GM21528 (cell line): Measurements from ENCODE around the gene SLC8A1.

ENCODE experiments used
- ATAC-seq: cut with Tn5 transposase; IDR thresholded peaks from one replicate; pipeline ENCODE4 v1.9.1; 2021; ENCODE audit warnings: mild to moderate bottlenecking, moderate library complexity; ENCODE audit not compliant: unreplicated experiment, low FRiP score

The SLC8A1 gene

GRCh38 chr2:40463112-40463511 lies 11.2 kb upstream of the SLC8A1 start:
- ATAC-seq, result no peak

- ATAC-seq, result no peak
Observed at GRCh38 chr2:40458271-40458794, 6.4 kb upstream of the SLC8A1 start.

- no peak for ATAC-seq
Observed at GRCh38 chr2:40457837-40458236, 5.9 kb upstream of the SLC8A1 start.

GRCh38 chr2:40457366-40457765 lies 5.5 kb upstream of the SLC8A1 start:
- ATAC-seq, result no peak

GRCh38 chr2:40456926-40457325 lies 5.0 kb upstream of the SLC8A1 start:
- ATAC-seq, result no peak

- no peak for ATAC-seq
Observed at GRCh38 chr2:40455661-40456060, 3.8 kb upstream of the SLC8A1 start.

- ATAC-seq, result no peak
Observed at GRCh38 chr2:40454321-40454720, 2.4 kb upstream of the SLC8A1 start.

GRCh38 chr2:40452786-40453185 lies 896 bp upstream of the SLC8A1 start:
- ATAC-seq, result no peak

- ATAC-seq, result no peak
Observed at GRCh38 chr2:40450796-40451430, 977 bp downstream of the SLC8A1 start.

GRCh38 chr2:40450066-40450795 lies 1.7 kb downstream of the SLC8A1 start:
- ATAC-seq, result no peak

- ATAC-seq, result no peak
Observed at GRCh38 chr2:40448476-40449079, 3.3 kb downstream of the SLC8A1 start.

- no peak for ATAC-seq
Observed at GRCh38 chr2:40445467-40445866, 6.4 kb downstream of the SLC8A1 start.

- ATAC-seq, result no peak
Observed at GRCh38 chr2:40440835-40441234, 11.1 kb downstream of the SLC8A1 start.

- ATAC-seq, result no peak
Observed at GRCh38 chr2:40439473-40439872, 12.4 kb downstream of the SLC8A1 start.

- no peak for ATAC-seq
Observed at GRCh38 chr2:40436093-40436475, 15.8 kb downstream of the SLC8A1 start.

- ATAC-seq, result no peak
Observed at GRCh38 chr2:40435426-40436092, 16.3 kb downstream of the SLC8A1 start.

- no peak for ATAC-seq
Observed at GRCh38 chr2:40434731-40435271, 17.1 kb downstream of the SLC8A1 start.

GRCh38 chr2:40433736-40434135 lies 18.2 kb downstream of the SLC8A1 start:
- no peak for ATAC-seq

GRCh38 chr2:40432921-40433483 lies 18.9 kb downstream of the SLC8A1 start:
- ATAC-seq, result no peak

GRCh38 chr2:40431600-40431955 lies 20.3 kb downstream of the SLC8A1 start:
- ATAC-seq, result no peak
